ENCODE results near the gene INVS.

Gene INVS

DNA sequence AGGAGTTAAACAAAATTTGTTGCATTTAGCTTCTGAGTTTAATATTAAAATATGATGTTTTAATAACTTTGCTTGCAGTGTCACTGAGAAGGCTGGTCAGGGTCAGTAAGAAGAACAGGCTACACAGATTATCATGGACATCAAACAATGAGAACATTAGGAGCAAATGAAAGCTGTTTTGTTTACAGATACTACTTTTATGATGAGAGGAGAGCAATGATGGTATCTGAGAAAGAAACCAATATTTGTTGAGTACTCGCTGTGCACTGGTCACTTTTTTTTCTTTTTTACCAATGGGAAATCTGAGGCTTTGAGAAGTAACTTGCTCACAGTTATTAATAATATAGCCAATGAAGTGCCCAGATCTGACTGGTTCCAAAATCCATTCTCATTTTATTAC is 109.6 kb downstream of the INVS start:
- TF ChIP-seq RAD21 (IDR thresholded peaks at IDR 0.05; ENCODE audit: low read depth) (no peak), TEAD4 (IDR thresholded peaks at IDR 0.05) (no peak), CEBPB (IDR thresholded peaks at IDR 0.05) (no peak), FOXM1 (IDR thresholded peaks at IDR 0.05; ENCODE audit: borderline replicate concordance, low read depth) (no peak), EP300 (IDR thresholded peaks at IDR 0.05; ENCODE audit: borderline replicate concordance) (no peak), TCF12 (IDR thresholded peaks at IDR 0.05; ENCODE audit: low read depth) (no peak), ZBTB7A (IDR thresholded peaks at IDR 0.05; ENCODE audit: low read depth) (no peak)
- TF ChIP-seq, protein P1, sequence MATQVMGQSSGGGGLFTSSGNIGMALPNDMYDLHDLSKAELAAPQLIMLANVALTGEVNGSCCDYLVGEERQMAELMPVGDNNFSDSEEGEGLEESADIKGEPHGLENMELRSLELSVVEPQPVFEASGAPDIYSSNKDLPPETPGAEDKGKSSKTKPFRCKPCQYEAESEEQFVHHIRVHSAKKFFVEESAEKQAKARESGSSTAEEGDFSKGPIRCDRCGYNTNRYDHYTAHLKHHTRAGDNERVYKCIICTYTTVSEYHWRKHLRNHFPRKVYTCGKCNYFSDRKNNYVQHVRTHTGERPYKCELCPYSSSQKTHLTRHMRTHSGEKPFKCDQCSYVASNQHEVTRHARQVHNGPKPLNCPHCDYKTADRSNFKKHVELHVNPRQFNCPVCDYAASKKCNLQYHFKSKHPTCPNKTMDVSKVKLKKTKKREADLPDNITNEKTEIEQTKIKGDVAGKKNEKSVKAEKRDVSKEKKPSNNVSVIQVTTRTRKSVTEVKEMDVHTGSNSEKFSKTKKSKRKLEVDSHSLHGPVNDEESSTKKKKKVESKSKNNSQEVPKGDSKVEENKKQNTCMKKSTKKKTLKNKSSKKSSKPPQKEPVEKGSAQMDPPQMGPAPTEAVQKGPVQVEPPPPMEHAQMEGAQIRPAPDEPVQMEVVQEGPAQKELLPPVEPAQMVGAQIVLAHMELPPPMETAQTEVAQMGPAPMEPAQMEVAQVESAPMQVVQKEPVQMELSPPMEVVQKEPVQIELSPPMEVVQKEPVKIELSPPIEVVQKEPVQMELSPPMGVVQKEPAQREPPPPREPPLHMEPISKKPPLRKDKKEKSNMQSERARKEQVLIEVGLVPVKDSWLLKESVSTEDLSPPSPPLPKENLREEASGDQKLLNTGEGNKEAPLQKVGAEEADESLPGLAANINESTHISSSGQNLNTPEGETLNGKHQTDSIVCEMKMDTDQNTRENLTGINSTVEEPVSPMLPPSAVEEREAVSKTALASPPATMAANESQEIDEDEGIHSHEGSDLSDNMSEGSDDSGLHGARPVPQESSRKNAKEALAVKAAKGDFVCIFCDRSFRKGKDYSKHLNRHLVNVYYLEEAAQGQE (IDR thresholded peaks at IDR 0.05; ENCODE audit: low read depth), result no peak

DNA sequence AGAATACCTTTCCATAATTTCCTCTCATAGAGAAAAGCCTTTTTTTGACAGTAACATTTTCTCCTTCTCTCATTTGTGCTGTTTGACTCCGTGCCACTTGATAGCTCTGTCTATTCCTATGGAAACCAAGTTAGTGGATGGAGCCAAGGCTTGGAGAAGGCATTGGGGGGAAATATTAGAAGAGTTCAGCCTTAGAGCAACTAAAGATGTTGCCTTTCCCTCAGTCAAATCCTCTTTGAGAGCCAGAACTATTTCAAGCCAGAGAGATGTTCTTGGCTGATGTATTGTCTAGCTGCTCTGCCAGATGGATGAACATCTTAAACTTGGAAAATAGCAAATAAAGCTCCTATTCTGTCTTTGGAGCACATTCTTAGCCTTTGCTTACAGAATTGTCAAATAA is 112.4 kb downstream of the INVS start:
- TF ChIP-seq, protein P1 (IDR thresholded peaks at IDR 0.05; ENCODE audit: low read depth), result no peak
- TF ChIP-seq FOXM1 (IDR thresholded peaks at IDR 0.05; ENCODE audit: borderline replicate concordance, low read depth) (no peak), TCF12 (IDR thresholded peaks at IDR 0.05; ENCODE audit: low read depth) (no peak), EP300 (IDR thresholded peaks at IDR 0.05; ENCODE audit: borderline replicate concordance) (no peak), EGR1 (IDR thresholded peaks at IDR 0.05) (no peak), CREB1 (IDR thresholded peaks at IDR 0.05; ENCODE audit: low read depth) (no peak), CEBPB (IDR thresholded peaks at IDR 0.05) (no peak), YY1 (IDR thresholded peaks at IDR 0.05; ENCODE audit: low read depth) (no peak), NFIC (IDR thresholded peaks at IDR 0.05) (no peak), RAD21 (IDR thresholded peaks at IDR 0.05; ENCODE audit: low read depth) (no peak)
- TF ChIP-seq, protein P2, sequence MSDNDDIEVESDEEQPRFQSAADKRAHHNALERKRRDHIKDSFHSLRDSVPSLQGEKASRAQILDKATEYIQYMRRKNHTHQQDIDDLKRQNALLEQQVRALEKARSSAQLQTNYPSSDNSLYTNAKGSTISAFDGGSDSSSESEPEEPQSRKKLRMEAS (IDR thresholded peaks at IDR 0.05), result no peak
- TF ChIP-seq, protein P3, sequence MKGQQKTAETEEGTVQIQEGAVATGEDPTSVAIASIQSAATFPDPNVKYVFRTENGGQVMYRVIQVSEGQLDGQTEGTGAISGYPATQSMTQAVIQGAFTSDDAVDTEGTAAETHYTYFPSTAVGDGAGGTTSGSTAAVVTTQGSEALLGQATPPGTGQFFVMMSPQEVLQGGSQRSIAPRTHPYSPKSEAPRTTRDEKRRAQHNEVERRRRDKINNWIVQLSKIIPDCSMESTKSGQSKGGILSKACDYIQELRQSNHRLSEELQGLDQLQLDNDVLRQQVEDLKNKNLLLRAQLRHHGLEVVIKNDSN (IDR thresholded peaks at IDR 0.05), result no peak

DNA sequence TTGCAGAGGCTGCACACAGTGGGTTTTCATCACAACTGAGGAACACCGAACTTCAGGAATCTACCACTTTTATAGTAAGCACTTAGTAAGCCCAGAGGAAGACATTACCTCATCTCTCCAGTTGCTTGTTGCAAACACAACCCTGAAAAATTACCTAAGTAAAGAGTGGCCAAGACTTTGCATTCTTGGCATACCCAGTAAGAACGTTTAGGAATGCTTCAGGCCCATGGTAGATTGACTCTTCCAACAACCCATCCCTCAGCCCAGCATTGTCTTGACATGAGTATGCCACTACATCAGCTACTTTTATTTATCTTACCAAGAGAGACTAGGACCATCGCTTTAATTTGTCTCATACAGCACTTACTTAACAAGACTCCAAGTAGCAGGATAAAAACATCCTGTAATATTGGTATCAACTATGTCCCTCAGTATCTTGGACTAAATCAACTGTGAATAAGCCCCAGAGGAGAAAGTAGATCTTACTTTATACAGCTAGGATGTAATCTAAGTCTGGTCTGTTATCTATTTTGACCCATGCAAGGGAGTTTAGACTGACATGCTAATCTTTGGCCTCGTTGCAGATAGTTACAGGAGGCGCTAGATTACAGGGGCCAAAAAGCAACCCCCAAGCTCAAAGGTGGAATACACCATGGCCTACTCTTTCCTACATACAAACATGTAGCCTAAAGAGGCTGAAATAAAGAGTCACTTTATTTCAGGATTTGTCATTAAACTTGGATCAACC is 114.9 kb downstream of the INVS start:
- peak; percentile 38; the same call in 1 of the 2 replicates for TF ChIP-seq TEAD4 (IDR thresholded peaks at IDR 0.05)
- TF ChIP-seq ZBTB7A (IDR thresholded peaks at IDR 0.05; ENCODE audit: low read depth), result no peak

DNA sequence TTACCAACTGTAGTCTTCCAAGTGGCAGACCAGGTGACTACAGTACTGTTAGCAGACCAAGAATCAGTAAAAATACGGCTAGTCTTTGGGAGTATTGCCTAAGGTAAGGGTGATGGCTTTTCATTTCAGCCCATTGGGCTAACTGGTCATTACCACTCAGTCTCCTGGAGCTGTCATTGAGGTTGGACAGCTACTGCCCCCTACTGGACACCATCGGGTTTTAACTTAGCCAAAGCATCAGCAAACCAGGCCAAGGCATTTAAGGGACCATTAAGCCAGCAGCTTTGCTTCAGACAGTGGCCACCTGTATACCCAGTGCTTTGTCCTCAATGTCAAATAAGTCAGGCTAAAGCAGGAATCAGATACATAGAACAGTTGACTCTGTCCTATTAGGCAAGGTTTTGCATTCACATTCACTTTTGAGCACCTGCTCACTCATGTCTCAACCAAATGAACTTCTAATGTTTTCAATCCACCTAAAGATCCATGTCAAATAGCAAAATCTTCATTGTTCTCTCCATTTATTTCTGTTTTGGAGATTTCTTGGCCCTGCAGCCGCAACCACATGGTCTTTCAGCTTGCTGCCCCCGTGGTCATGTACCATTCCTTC is 117.2 kb downstream of the INVS start:
- TF ChIP-seq EP300 (IDR thresholded peaks at IDR 0.05; ENCODE audit: borderline replicate concordance), result no peak
- no peak for TF ChIP-seq ZBTB7A (IDR thresholded peaks at IDR 0.05; ENCODE audit: low read depth)
- peak; percentile 70 for TF ChIP-seq RAD21 (IDR thresholded peaks at IDR 0.05; ENCODE audit: low read depth)

DNA sequence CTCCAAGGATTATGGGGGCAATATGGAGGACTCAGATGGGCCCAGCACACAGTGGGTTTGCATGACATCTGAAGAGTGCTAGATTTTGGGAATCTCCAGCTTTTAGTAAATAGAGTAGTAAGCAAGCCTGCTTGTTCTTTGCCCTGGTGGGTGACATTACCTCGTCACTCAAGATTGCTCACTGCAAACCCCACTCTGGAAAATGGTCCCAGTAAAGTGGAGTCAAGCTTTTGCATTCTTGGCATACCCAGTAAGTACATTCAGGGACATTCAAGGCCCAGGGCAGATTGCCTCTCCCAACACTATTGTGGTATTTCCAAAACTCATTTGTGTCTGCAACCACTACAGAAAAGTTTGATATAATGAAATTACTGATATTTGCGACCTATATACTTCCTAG is 118.5 kb downstream of the INVS start:
- TF ChIP-seq CREB1 (IDR thresholded peaks at IDR 0.05; ENCODE audit: low read depth) (no peak), TAF1 (IDR thresholded peaks at IDR 0.05; ENCODE audit: low read depth) (no peak), EP300 (IDR thresholded peaks at IDR 0.05; ENCODE audit: borderline replicate concordance) (no peak), TCF12 (IDR thresholded peaks at IDR 0.05; ENCODE audit: low read depth) (no peak), CEBPB (IDR thresholded peaks at IDR 0.05) (no peak), TEAD4 (IDR thresholded peaks at IDR 0.05) (no peak)
- TF ChIP-seq, protein P1 (IDR thresholded peaks at IDR 0.05; ENCODE audit: low read depth), result no peak
- TF ChIP-seq, protein P2 (IDR thresholded peaks at IDR 0.05), result no peak
- TF ChIP-seq, protein P3 (IDR thresholded peaks at IDR 0.05), result no peak

Data from Ishikawa (cell line).